ENCODE results near the gene HLA-B. TPM values are rescaled to one million over a fixed set of nuclear protein-coding genes. Genes with fewer than 3 reads are reported as not detected.
A peak's percentile ranks its signal among the peaks of the same experiment; 100 is the strongest.

Gene HLA-B
- total RNA-seq, 1 donor from 2014 or later: 400 TPM

DNA sequence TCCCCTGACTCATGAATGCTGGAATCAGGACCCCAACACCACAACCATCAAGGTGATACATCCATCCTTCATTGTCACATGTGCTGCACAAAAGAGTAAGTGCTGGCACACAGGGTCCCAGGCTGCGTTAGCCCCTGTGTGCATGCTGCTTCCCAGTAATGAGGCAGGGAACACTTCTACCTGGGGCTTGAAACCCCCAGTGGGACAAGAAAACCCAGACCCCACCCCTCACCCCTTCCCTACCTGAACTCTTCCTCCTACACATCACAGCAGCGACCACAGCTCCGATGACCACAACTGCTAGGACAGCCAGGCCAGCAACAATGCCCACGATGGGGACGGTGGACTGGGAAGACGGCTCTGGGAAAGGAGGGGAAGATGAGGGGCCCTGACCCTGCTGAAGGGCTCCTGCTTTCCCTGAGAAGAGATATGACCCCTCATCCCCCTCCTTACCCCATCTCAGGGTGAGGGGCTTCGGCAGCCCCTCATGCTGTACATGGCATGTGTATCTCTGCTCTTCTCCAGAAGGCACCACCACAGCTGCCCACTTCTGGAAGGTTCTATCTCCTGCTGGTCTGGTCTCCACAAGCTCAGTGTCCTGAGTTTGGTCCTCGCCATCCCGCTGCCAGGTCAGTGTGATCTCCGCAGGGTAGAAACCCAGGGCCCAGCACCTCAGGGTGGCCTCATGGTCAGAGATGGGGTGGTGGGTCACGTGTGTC is 2.0 kb downstream of the HLA-B start:
- no peak for DNase-seq
- H3K27ac ChIP-seq (replicated peaks): no peak overlapping the region
- H3K9me3 ChIP-seq (replicated peaks): no peaks in the 10 kb centered on the region
- TF ChIP-seq, protein P1, sequence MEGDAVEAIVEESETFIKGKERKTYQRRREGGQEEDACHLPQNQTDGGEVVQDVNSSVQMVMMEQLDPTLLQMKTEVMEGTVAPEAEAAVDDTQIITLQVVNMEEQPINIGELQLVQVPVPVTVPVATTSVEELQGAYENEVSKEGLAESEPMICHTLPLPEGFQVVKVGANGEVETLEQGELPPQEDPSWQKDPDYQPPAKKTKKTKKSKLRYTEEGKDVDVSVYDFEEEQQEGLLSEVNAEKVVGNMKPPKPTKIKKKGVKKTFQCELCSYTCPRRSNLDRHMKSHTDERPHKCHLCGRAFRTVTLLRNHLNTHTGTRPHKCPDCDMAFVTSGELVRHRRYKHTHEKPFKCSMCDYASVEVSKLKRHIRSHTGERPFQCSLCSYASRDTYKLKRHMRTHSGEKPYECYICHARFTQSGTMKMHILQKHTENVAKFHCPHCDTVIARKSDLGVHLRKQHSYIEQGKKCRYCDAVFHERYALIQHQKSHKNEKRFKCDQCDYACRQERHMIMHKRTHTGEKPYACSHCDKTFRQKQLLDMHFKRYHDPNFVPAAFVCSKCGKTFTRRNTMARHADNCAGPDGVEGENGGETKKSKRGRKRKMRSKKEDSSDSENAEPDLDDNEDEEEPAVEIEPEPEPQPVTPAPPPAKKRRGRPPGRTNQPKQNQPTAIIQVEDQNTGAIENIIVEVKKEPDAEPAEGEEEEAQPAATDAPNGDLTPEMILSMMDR (IDR thresholded peaks at IDR 0.05; ENCODE audit: borderline replicate concordance): no peak
- peaks cover 5% of the 10 kb centered on the region for H3K27me3 ChIP-seq (ENCODE audit: low read depth)
- intact Hi-C loops (cut with micrococcal nuclease): no loop called here
- peaks cover 19% of the 10 kb centered on the region for H3K36me3 ChIP-seq
- H3K4me1 ChIP-seq: peaks cover 20% of the 10 kb centered on the region
- H3K4me3 ChIP-seq: peak overlapping the region; percentile 73

DNA sequence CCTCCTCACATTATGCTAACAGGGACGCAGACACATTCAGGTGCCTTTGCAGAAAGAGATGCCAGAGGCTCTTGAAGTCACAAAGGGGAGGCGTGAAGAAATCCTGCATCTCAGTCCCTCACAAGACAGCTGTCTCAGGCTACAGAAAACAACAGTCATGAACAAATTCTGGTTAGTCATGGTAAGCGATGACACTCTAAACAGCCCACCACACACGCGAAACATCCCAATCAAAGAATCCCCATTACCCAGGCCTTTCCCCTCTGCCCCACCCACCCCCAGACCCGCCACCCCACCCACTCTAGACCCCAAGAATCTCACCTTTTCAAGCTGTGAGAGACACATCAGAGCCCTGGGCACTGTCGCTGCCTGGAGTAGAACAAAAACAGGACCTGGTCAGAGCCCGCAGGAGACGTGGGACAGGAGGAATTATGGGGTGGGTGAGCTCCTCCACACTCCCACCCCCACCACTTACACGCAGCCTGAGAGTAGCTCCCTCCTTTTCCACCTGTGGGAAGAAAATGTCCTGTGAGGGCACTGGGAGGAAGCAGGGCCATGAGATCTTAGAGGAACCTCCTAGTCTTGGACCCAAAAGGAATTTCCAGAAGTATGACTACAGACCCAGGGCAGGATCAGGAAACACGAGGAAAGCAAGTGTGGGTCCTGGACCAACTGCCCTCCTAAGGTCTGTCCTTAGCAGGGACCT is 2.7 kb downstream of the HLA-B start:
- peak overlapping the region; percentile 73 for H3K4me3 ChIP-seq

DNA sequence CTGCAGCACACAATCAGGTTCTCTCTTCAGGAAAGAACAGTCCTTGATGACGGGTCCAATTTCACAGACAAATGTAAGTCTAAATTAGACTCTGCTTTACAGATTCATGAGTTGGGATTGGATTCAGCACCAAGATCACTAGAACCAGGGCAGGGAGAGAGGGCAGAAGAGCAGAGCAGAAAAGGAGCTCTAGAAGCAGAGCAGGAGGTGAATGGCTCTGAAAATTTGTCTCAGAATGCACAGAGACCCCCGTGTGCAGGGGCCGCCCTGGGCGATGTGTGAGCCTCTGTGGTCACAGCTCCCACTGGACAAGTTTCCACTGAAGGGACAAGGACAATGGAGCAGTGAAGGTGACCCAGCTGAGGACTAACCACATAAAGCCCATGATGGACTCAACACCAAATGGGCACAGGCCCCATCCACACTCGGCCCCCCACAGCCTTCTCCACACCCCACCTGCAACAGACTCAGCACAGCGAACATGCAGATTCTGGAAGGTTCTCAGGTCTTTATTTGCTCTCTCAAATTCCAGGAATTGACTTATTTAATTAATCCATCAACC is 3.5 kb downstream of the HLA-B start:
- H3K4me3 ChIP-seq: peak overlapping the region; percentile 73
- intact Hi-C loops (cut with micrococcal nuclease): no loop called here
- TF ChIP-seq, protein P1 (IDR thresholded peaks at IDR 0.05; ENCODE audit: borderline replicate concordance): no peak
- no peaks in the 10 kb centered on the region for H3K27me3 ChIP-seq (ENCODE audit: low read depth)
- H3K4me1 ChIP-seq: peaks cover 20% of the 10 kb centered on the region
- H3K9me3 ChIP-seq (replicated peaks): no peaks in the 10 kb centered on the region
- H3K36me3 ChIP-seq: peaks cover 19% of the 10 kb centered on the region
- H3K27ac ChIP-seq (replicated peaks): no peak overlapping the region
- no peak for DNase-seq

More for the DNA sequence above, 2.7 kb downstream of the HLA-B start:
- peaks cover 20% of the 10 kb centered on the region for H3K4me1 ChIP-seq
- no peak overlapping the region for H3K27ac ChIP-seq (replicated peaks)
- DNase-seq: no peak
- intact Hi-C loops (cut with micrococcal nuclease): no loop called here
- TF ChIP-seq, protein P1 (IDR thresholded peaks at IDR 0.05; ENCODE audit: borderline replicate concordance): no peak
- no peaks in the 10 kb centered on the region for H3K9me3 ChIP-seq (replicated peaks)
- peaks cover 4% of the 10 kb centered on the region for H3K27me3 ChIP-seq (ENCODE audit: low read depth)
- H3K36me3 ChIP-seq: peaks cover 19% of the 10 kb centered on the region

DNA sequence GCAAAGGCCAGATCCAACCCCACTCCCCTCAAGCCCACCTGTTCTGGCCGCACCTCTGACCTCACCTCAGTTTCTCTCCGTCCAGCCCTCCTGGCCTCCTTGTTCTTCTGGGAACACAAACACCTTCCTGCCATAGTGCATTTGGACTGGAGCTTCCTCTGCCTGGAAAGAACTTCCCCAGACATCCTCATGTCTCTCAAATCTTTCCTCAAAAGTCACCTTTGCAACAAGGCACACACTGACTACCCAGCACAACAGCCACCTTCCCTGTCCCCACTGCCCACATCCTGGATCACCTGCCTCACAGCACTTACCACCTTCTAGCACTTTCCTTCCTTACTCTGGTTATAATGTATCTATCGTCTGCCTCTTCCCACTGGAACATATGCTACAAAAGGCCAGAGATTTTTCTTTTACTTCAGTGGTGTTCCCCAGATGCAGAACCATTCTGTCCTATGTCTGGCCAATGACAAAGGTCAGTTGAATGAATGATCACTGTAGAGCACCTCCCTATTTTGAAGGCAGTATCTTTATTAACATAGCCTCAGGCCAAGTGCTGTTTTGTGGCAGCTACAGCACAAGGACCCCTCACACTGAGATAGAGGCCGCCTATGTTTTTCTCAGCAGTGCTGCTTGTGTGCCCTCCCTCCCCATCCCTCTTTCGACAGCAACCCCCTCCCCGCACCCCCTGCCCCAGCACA is 4.1 kb downstream of the HLA-B start:
- Histone ChIP-seq H3K4me3 (no peak overlapping the region), H3K9me3 (replicated peaks) (no peaks in the 10 kb centered on the region), H3K36me3 (peaks cover 19% of the 10 kb centered on the region), H3K4me1 (peaks cover 20% of the 10 kb centered on the region), H3K27ac (replicated peaks) (no peak overlapping the region), H3K27me3 (ENCODE audit: low read depth) (no peaks in the 10 kb centered on the region)
- TF ChIP-seq, protein P1 (IDR thresholded peaks at IDR 0.05; ENCODE audit: borderline replicate concordance): no peak
- intact Hi-C loops (cut with micrococcal nuclease): no loop called here
- no peak for DNase-seq

DNA sequence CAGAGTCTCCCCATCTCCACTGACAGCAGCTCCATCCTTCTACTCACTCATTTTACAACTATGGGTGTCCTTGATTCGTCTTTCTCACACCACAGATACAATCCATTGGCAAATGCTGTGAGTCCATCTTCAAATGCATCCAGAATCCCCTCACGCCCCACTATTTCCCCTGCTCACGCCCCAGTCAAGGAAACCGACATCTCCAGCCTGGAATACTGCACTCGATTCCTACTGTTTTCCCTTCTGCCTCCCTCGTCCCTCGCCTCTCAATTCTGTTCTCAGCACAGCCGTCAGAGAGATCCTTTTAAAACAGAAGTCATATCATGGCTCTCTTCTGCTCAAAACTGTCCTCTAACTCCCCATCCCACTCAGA is 4.7 kb downstream of the HLA-B start:
- DNase-seq: no peak
- H3K4me1 ChIP-seq: peaks cover 20% of the 10 kb centered on the region
- TF ChIP-seq, protein P1 (IDR thresholded peaks at IDR 0.05; ENCODE audit: borderline replicate concordance): no peak
- no peak overlapping the region for H3K4me3 ChIP-seq
- no peaks in the 10 kb centered on the region for H3K9me3 ChIP-seq (replicated peaks)
- intact Hi-C loops (cut with micrococcal nuclease): no loop called here
- H3K27ac ChIP-seq (replicated peaks): no peak overlapping the region
- H3K27me3 ChIP-seq (ENCODE audit: low read depth): no peaks in the 10 kb centered on the region
- H3K36me3 ChIP-seq: peaks cover 19% of the 10 kb centered on the region

All from left ventricle myocardium inferior (tissue), 1 donor.